ENCODE measurements around the gene MRPS7. TPM values are rescaled to one million over a fixed set of nuclear protein-coding genes. Genes with fewer than 3 reads are reported as not detected.
"Not testable (repeated sequence)": the region's sequence is repeated elsewhere in the genome, so short reads cannot be mapped to it uniquely, and the experiment has no call there.

Gene MRPS7
- total RNA-seq, 1 experiment from 2014 or later: 51.3 TPM

DNA sequence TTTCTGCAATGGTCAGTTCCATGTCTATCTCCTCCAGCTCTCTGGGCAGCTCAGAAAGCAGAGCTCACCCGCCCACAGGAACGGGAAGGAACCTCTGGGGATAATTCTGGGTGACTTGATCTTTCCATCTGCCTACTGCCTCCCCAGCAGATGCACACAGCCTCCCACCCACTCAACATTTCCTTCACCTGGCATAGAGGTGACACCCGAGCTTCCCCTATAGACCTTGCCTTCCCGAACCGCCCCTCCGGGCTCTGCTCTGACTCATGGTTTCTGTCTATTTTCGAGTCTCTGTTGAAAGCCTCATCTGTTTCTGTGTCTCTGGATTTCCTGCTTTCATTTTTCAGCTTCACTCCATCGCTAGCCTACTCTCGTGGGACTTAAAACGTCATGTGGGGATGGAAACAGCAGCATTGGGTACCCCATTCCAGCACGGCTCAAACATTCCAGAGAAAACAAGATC lies 11.6 kb upstream of the MRPS7 start:
- 0 out of 2 replicates have a peak overlapping the region, but pooled peaks have one; percentile 12 for H3K27ac ChIP-seq
- peak in 1 of 2 experiments; percentile 61 for DNase-seq
- POLR2A ChIA-PET (ENCODE audit: unreplicated experiment): interaction anchor here (0.5 to 0.7 kb wide), 4 partner anchors 10 to 30 kb away, joined by 3 to 4 read pairs (median 4); no protein-coding TSS in a partner anchor
- H3K79me2 ChIP-seq (ENCODE audit: low read depth): peaks cover 37% of the 10 kb centered on the region
- intact Hi-C loops (cut with micrococcal nuclease; ENCODE audit: unreplicated experiment): no loop called here
- no peak overlapping the region for H2AFZ ChIP-seq
- H3K4me2 ChIP-seq: no peak overlapping the region
- H3K9me2 ChIP-seq (ENCODE audit: insufficient read depth): no peaks in the 10 kb centered on the region
- no peaks in the 10 kb centered on the region for H3K27me3 ChIP-seq (ENCODE audit: insufficient read depth, low read depth)
- 0 out of 2 replicates have a peak, but pooled peaks cover 5% of the 10 kb centered on the region for H3K36me3 ChIP-seq (ENCODE audit: low read depth)
- H4K20me1 ChIP-seq (ENCODE audit: insufficient read depth): peaks cover 25% of the 10 kb centered on the region
- no peak for TF ChIP-seq EZH2 (IDR thresholded peaks at IDR 0.05; ENCODE audit: low read depth)
- TF ChIP-seq, protein P1, sequence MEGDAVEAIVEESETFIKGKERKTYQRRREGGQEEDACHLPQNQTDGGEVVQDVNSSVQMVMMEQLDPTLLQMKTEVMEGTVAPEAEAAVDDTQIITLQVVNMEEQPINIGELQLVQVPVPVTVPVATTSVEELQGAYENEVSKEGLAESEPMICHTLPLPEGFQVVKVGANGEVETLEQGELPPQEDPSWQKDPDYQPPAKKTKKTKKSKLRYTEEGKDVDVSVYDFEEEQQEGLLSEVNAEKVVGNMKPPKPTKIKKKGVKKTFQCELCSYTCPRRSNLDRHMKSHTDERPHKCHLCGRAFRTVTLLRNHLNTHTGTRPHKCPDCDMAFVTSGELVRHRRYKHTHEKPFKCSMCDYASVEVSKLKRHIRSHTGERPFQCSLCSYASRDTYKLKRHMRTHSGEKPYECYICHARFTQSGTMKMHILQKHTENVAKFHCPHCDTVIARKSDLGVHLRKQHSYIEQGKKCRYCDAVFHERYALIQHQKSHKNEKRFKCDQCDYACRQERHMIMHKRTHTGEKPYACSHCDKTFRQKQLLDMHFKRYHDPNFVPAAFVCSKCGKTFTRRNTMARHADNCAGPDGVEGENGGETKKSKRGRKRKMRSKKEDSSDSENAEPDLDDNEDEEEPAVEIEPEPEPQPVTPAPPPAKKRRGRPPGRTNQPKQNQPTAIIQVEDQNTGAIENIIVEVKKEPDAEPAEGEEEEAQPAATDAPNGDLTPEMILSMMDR (conservative IDR thresholded peaks at IDR 0.05): no peak
- no TSS peak for BruUV-seq (replicated peaks)
- H3F3A ChIP-seq (ENCODE audit: insufficient read depth, low read depth): no peaks in the 10 kb centered on the region
- H3K4me1 ChIP-seq (replicated peaks; ENCODE audit: insufficient read depth): no peaks in the 10 kb centered on the region
- H3K4me3 ChIP-seq: no peak overlapping the region
- H3K9me3 ChIP-seq (ENCODE audit: insufficient read depth, low read depth): no peaks in the 10 kb centered on the region
- CTCF ChIA-PET: interaction anchor here (0.6 to 0.7 kb wide), 2 partner anchors 73 to 114 kb away, joined by 4 to 5 read pairs; no protein-coding TSS in a partner anchor

DNA sequence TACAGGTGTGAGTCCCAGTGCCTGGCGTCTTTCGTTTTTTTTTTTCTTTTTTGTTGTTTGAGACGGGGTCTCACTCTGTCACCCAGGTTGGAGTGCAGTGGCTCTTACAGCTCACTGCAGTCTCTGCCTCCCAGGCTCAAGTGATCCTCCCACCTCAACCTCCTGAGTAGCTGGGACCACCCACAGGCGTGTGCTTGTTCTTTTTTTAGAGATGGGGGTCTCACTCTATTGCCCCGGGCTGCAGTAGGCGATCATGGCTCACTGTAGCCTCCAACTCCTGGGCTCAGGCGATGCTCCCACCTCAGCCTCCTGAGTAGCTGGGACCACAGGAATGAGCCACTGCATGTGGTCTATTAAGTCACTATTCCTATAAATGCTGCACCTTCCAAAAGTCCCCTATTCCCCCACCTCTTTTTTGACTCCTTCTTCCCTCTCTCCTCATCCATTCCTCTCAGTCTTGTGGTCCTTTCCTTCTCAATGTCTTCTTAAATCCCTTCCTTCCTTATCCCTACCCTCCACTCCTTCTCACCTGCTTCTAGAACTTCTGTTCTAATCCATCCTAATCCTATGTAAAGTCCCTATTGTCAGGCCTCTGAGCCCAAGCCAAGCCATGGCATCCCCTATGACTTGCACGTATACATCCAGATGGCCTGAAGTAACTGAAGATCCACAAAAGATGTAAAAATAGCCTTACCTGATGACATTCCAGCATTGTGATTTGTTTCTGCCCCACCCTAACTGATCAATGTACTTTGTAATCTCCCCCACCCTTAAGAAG lies 9.5 kb upstream of the MRPS7 start:
- H3K4me3 ChIP-seq: no peak overlapping the region
- no peaks in the 10 kb centered on the region for H3F3A ChIP-seq (ENCODE audit: insufficient read depth, low read depth)
- H3K4me1 ChIP-seq (replicated peaks; ENCODE audit: insufficient read depth): no peaks in the 10 kb centered on the region
- H2AFZ ChIP-seq: no peak overlapping the region
- no peak overlapping the region for H3K4me2 ChIP-seq
- no TSS peak for BruUV-seq (replicated peaks)
- no peaks in the 10 kb centered on the region for H3K36me3 ChIP-seq (ENCODE audit: low read depth)
- peaks cover 25% of the 10 kb centered on the region for H4K20me1 ChIP-seq (ENCODE audit: insufficient read depth)
- no peak overlapping the region for H3K27ac ChIP-seq
- TF ChIP-seq, protein P1 (conservative IDR thresholded peaks at IDR 0.05): no peak
- no peak for TF ChIP-seq EZH2 (IDR thresholded peaks at IDR 0.05; ENCODE audit: low read depth)
- no peak for DNase-seq
- H3K79me2 ChIP-seq (ENCODE audit: low read depth): peaks cover 41% of the 10 kb centered on the region
- ChIA-PET POLR2A (ENCODE audit: unreplicated experiment) (no interaction called here), CTCF (no interaction called here)
- no peaks in the 10 kb centered on the region for H3K9me2 ChIP-seq (ENCODE audit: insufficient read depth)
- H3K9me3 ChIP-seq (ENCODE audit: insufficient read depth, low read depth): no peaks in the 10 kb centered on the region
- intact Hi-C loops (cut with micrococcal nuclease; ENCODE audit: unreplicated experiment): no loop called here
- H3K27me3 ChIP-seq (ENCODE audit: insufficient read depth, low read depth): no peaks in the 10 kb centered on the region

DNA sequence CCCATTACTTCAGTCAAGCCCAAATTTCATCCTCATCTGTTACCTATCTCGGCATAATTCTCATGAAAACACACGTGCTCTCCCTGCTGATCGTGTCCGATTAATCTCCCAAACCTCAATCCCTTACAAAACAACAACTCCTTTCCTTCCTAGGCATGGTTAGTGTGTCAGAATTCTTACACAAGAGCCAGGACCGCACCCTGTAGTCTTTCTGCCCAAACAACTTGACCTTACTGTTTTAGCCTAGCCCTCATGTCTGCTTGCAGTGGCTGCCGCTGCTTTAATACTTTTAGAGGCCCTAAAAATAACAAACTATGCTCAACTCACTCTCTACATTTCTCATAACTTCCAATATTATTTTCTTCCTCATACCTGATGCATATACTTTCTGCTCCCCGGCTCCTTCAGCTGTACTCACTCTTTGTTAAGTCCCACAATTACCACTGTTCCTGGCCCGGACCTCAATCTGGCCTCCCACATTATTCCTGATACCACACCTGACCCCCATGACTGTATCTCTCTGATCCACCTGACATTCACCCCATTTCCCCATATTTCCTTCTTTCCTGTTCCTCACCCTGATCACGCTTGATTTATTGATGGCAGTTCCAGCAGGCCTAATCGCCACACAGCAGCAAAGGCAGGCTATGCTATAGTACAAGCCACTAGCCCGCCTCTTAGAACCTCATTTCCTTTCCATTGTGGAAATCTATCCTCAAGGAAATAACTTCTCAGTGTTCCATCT lies 5.6 kb upstream of the MRPS7 start:
- intact Hi-C loops (cut with micrococcal nuclease; ENCODE audit: unreplicated experiment); H3F3A ChIP-seq (ENCODE audit: insufficient read depth, low read depth); CTCF ChIA-PET; H3K9me2 ChIP-seq (ENCODE audit: insufficient read depth); BruUV-seq (replicated peaks); H3K9me3 ChIP-seq (ENCODE audit: insufficient read depth, low read depth); POLR2A ChIA-PET (ENCODE audit: unreplicated experiment); H3K4me2 ChIP-seq; H3K4me3 ChIP-seq; H3K27me3 ChIP-seq (ENCODE audit: insufficient read depth, low read depth); H2AFZ ChIP-seq; DNase-seq; H3K36me3 ChIP-seq (ENCODE audit: low read depth); H3K27ac ChIP-seq: not testable (repeated sequence)
- H4K20me1 ChIP-seq (ENCODE audit: insufficient read depth): peaks cover 24% of the 10 kb centered on the region
- peaks cover 14% of the 10 kb centered on the region for H3K4me1 ChIP-seq (replicated peaks; ENCODE audit: insufficient read depth)
- peaks cover 52% of the 10 kb centered on the region for H3K79me2 ChIP-seq (ENCODE audit: low read depth)

DNA sequence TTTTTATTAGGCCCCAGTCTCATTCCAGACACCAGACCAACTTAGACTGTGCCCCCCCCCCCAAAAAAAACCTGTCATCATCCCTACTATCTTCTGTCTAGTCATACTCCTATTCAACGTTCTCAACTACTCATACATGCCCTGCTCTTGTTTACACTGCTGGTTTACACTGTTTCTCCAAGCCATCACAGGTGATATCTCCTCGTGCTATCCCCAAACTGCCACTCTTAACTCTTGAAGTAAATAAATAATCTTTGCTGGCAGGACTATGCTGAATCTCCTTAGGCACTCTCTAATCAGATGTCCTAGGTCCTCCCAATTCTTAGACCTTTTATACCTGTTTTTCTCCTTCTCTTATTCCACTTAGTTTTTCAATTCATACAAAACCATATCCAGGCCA lies 4.5 kb upstream of the MRPS7 start:
- peaks cover 52% of the 10 kb centered on the region for H3K79me2 ChIP-seq (ENCODE audit: low read depth)
- CTCF ChIA-PET: not testable (repeated sequence)

More for the DNA sequence above, 4.5 kb upstream of the MRPS7 start:
- H3K4me2 ChIP-seq; H3K27ac ChIP-seq; H3K4me3 ChIP-seq; BruUV-seq (replicated peaks); POLR2A ChIA-PET (ENCODE audit: unreplicated experiment); H3K9me3 ChIP-seq (ENCODE audit: insufficient read depth, low read depth); intact Hi-C loops (cut with micrococcal nuclease; ENCODE audit: unreplicated experiment); H3K27me3 ChIP-seq (ENCODE audit: insufficient read depth, low read depth); H3F3A ChIP-seq (ENCODE audit: insufficient read depth, low read depth); H3K9me2 ChIP-seq (ENCODE audit: insufficient read depth); H3K36me3 ChIP-seq (ENCODE audit: low read depth); DNase-seq; H2AFZ ChIP-seq: not testable (repeated sequence)
- Histone ChIP-seq H4K20me1 (ENCODE audit: insufficient read depth) (peaks cover 16% of the 10 kb centered on the region; the same call in 1 of the 2 replicates), H3K4me1 (replicated peaks; ENCODE audit: insufficient read depth) (peaks cover 14% of the 10 kb centered on the region)
